H1 (cell line): Measurements from ENCODE around the gene QSOX1. TPM values are rescaled to one million over a fixed set of nuclear protein-coding genes. Genes with fewer than 3 reads are reported as not detected.

Source experiments
- POLR2AphosphoS5 ChIP-seq: IDR thresholded peaks from 2 replicates; pipeline ENCODE4 v1.6.1; 2011; ENCODE audit warnings: low read depth, low read length
- polyA plus RNA-seq, 7 experiments: library from polyadenylated mRNA; depleted of rRNA in 3 of 7; stranded (reverse) in 5 of 7; unstranded in 2 of 7; fragments of >200 nt in 5 of 7; fragments of 200-250 nt in 2 of 7; gene quantifications; 1 replicate in 5 of 7; 2 replicates in 1 of 7; 4 replicates in 1 of 7; pipeline versions ENCODE4 v1.2.1 to v1.2.3, GENCODE V29; 2011 to 2013; ENCODE audit warnings: missing spikeins in 2 of 7, mixed read lengths in 2 of 7
- total RNA-seq: library from RNA; stranded (reverse); fragmentation: NEBNext Ultra II Directional; extraction: Animal tissue kit (Norgen Biotek cat#: 25700); gene quantifications from 2 replicates; pipeline ENCODE4 v1.2.1, GENCODE V29; 2021

The QSOX1 gene
- total and polyA plus RNA-seq, 2 of the 8 experiments (the other 6 are each of a cell fraction or from before 2014, with no cell fraction given) = 97.7 to 123 TPM

DNA sequence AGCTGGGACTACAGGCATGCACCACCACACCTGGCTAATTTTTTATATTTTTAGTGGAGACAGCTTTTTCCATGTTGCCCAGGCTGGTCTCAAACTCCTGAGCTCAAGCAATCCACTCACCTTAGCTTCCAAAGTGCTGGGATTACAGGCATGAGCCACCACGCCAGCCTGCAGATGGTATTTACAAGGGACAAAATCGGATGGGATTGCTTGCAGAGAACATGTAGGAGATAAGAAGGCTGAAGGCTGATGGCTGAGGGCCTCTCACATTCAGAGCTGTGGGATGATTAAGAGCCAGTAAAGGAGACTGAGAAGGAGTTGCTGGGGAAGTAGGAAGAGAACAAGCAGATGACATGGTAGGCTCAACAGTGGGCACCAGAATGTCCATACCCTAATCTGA, 24.0 kb upstream of the QSOX1 start (continued):
- TF ChIP-seq POLR2AphosphoS5 = no peak
- TF ChIP-seq, all 59 proteins: peak for 0
